HEK293 (cell line): Measurements from ENCODE around the gene PCDH8.

Experiments used
- ATF2 ChIP-seq: fragments of 450-650 bp; formaldehyde crosslinking; IDR thresholded peaks from 2 replicates; pipeline ENCODE4 v1.5.1; 2016; ENCODE audit warnings: missing biosample characterization, missing genetic modification characterization, low read depth
- CTCF ChIP-seq: fragments of 450-650 bp; formaldehyde crosslinking; IDR thresholded peaks from 2 replicates; pipeline ENCODE4 v1.5.1; 2016; ENCODE audit warnings: missing biosample characterization, missing genetic modification characterization
- KLF1 ChIP-seq: fragments of 450-650 bp; formaldehyde crosslinking; IDR thresholded peaks from 2 replicates; pipeline ENCODE4 v1.5.1; 2016; ENCODE audit warnings: missing biosample characterization, missing genetic modification characterization
- KLF10 ChIP-seq: fragments of 450-650 bp; IDR thresholded peaks from 2 replicates; pipeline ENCODE4 v1.5.1; 2018; ENCODE audit warnings: missing biosample characterization, mild to moderate bottlenecking, missing genetic modification characterization
- OVOL3 ChIP-seq: fragments of 450-650 bp; formaldehyde crosslinking; IDR thresholded peaks from 2 replicates; pipeline ENCODE4 v1.5.1; 2016; ENCODE audit warnings: missing biosample characterization, missing genetic modification characterization
- PATZ1 ChIP-seq: fragments of 450-650 bp; formaldehyde crosslinking; IDR thresholded peaks from 2 replicates; pipeline ENCODE4 v1.5.1; 2016; ENCODE audit warnings: missing biosample characterization, missing genetic modification characterization
- ZBTB1 ChIP-seq: fragments of 450-650 bp; formaldehyde crosslinking; IDR thresholded peaks from 2 replicates; pipeline ENCODE4 v1.5.1; 2016; ENCODE audit warnings: missing biosample characterization, missing genetic modification characterization
- ZBTB10 ChIP-seq: fragments of 450-650 bp; formaldehyde crosslinking; IDR thresholded peaks from 2 replicates; pipeline ENCODE4 v1.5.1; 2016; ENCODE audit warnings: missing biosample characterization, missing genetic modification characterization
- ZBTB44 ChIP-seq: fragments of 450-650 bp; IDR thresholded peaks from 2 replicates; pipeline ENCODE4 v1.5.1; 2018; ENCODE audit warnings: missing biosample characterization, mild to moderate bottlenecking, missing genetic modification characterization
- ZNF133 ChIP-seq: fragments of 450-650 bp; formaldehyde crosslinking; IDR thresholded peaks from 2 replicates; pipeline ENCODE4 v1.5.1; 2016; ENCODE audit warnings: missing biosample characterization, missing genetic modification characterization
- ZNF148 ChIP-seq: fragments of 450-650 bp; formaldehyde crosslinking; IDR thresholded peaks from 2 replicates; pipeline ENCODE4 v1.5.0; 2017; ENCODE audit warnings: missing biosample characterization, missing genetic modification characterization, borderline replicate concordance
- ZNF24 ChIP-seq: fragments of 450-650 bp; formaldehyde crosslinking; IDR thresholded peaks from 2 replicates; pipeline ENCODE4 v1.5.1; 2016; ENCODE audit warnings: missing biosample characterization, missing genetic modification characterization

GRCh38 chr13:52850072-52850395 is 1.6 kb upstream of the PCDH8 start:
- TF ChIP-seq CTCF (tag by site-specific recombination) (no peak), ZBTB10 (tag by site-specific recombination) (no peak), ZBTB44 (tag by site-specific recombination) (no peak), ZNF24 (tag by site-specific recombination) (no peak), KLF10 (tag by site-specific recombination) (no peak), PATZ1 (tag by site-specific recombination) (no peak), ATF2 (tag by site-specific recombination) (no peak), ZNF133 (tag by site-specific recombination) (no peak), ZBTB1 (tag by site-specific recombination) (no peak), OVOL3 (tag by site-specific recombination) (no peak), KLF1 (tag by site-specific recombination) (no peak), ZNF148 (tag by site-specific recombination) (no peak)
